ENCODE data around the gene KRTAP13-4. TPM values are rescaled to one million over a fixed set of nuclear protein-coding genes. Genes with fewer than 3 reads are reported as not detected.

Gene KRTAP13-4
- total RNA-seq, 4 donors from 2014 or later: not detected

GRCh38 chr21:30468900-30469714, 39.1 kb downstream of the KRTAP13-4 start:
- DNase-seq: no peak
- Histone ChIP-seq H3K4me1 (no peaks in the 10 kb centered on the region), H3K27me3 (no peaks in the 10 kb centered on the region), H3K9me3 (no peaks in the 10 kb centered on the region), H3K36me3 (no peaks in the 10 kb centered on the region), H3K27ac (no peak overlapping the region), H3K4me3 (no peak overlapping the region)
- TF ChIP-seq CTCF (IDR thresholded peaks at IDR 0.05): no peak
- TF ChIP-seq POLR2A (IDR thresholded peaks at IDR 0.05): no peak
- 46 to 71% methylated on average over 6 of the region's 6 CpGs for WGBS, 2 donors
- intact Hi-C loops (cut with DNase I): no loop called here

- WGBS, 2 donors: 24 to 25% methylated on average over 3 of the region's 3 CpGs
- no peaks in the 10 kb centered on the region for H3K9me3 ChIP-seq
- H3K27ac ChIP-seq: no peak overlapping the region
- TF ChIP-seq CTCF (IDR thresholded peaks at IDR 0.05): no peak
- no peak for TF ChIP-seq POLR2A (IDR thresholded peaks at IDR 0.05)
- H3K4me3 ChIP-seq: no peak overlapping the region
- H3K4me1 ChIP-seq: no peaks in the 10 kb centered on the region
- intact Hi-C loops (cut with DNase I): no loop called here
- no peak for DNase-seq
- H3K36me3 ChIP-seq: no peaks in the 10 kb centered on the region
- no peaks in the 10 kb centered on the region for H3K27me3 ChIP-seq
Measured at GRCh38 chr21:30478004-30478403, 48.0 kb downstream of the KRTAP13-4 start.

GRCh38 chr21:30479259-30479658, 49.2 kb downstream of the KRTAP13-4 start:
- no peak for TF ChIP-seq CTCF (IDR thresholded peaks at IDR 0.05)
- TF ChIP-seq POLR2A (IDR thresholded peaks at IDR 0.05): no peak
- Histone ChIP-seq H3K36me3 (no peaks in the 10 kb centered on the region), H3K27me3 (no peaks in the 10 kb centered on the region), H3K4me3 (no peak overlapping the region), H3K27ac (no peak overlapping the region), H3K9me3 (no peaks in the 10 kb centered on the region), H3K4me1 (no peaks in the 10 kb centered on the region)
- no peak for DNase-seq
- intact Hi-C loops (cut with DNase I): no loop called here
- WGBS, 2 donors: 60 to 64% methylated on average over 4 of the region's 4 CpGs

GRCh38 chr21:30480145-30480544, 50.1 kb downstream of the KRTAP13-4 start, which contains the start of gene KRTAP19-1:
TSS of gene KRTAP19-1 (minus strand) at chr21:30480367. CDS start at chr21:30480317, 50 bp downstream.
- no peaks in the 10 kb centered on the region for H3K27me3 ChIP-seq
- H3K4me3 ChIP-seq: no peak within 1 kb of the TSS
- no peaks in the 10 kb centered on the region for H3K4me1 ChIP-seq
- H3K27ac ChIP-seq: no peak within 1 kb of the TSS
- H3K36me3 ChIP-seq: no peaks in the 10 kb centered on the region
- 66 to 78% methylated on average over 4 to 7 of the region's 7 CpGs for WGBS, 2 donors
- TF ChIP-seq POLR2A (IDR thresholded peaks at IDR 0.05) (no peak), CTCF (IDR thresholded peaks at IDR 0.05) (no peak)
- intact Hi-C loops (cut with DNase I): no loop called here
- H3K9me3 ChIP-seq: no peaks in the 10 kb centered on the region
- no peak for DNase-seq

Other genes starting within 250 kb of the KRTAP13-4 start
- 1 to 10 TPM; 1.9 to 7.7 (median 3.6) TPM for gene CLDN8, start 214.1 kb upstream of the KRTAP13-4 start, total RNA-seq
- gene KRTAP24-1, start 147.3 kb upstream of the KRTAP13-4 start, total RNA-seq: not detected
- not detected for gene KRTAP25-1, start 140.7 kb upstream of the KRTAP13-4 start, total RNA-seq
- gene KRTAP26-1, start 109.9 kb upstream of the KRTAP13-4 start, total RNA-seq: not detected
- gene KRTAP27-1, start 92.5 kb upstream of the KRTAP13-4 start, total RNA-seq: not detected
- gene KRTAP23-1, start 81.6 kb upstream of the KRTAP13-4 start, total RNA-seq: not detected
- not detected for gene KRTAP13-2, start 57.9 kb upstream of the KRTAP13-4 start, total RNA-seq
- gene KRTAP13-1, start 34.2 kb upstream of the KRTAP13-4 start, total RNA-seq: not detected
- gene KRTAP13-3, start 4.3 kb upstream of the KRTAP13-4 start, total RNA-seq: not detected
- not detected for gene KRTAP15-1, start 10.1 kb downstream of the KRTAP13-4 start, total RNA-seq
- gene KRTAP19-1, start 50.1 kb downstream of the KRTAP13-4 start, total RNA-seq: not detected
- not detected for gene KRTAP19-2, start 57.2 kb downstream of the KRTAP13-4 start, total RNA-seq
- not detected for gene KRTAP19-3, start 61.8 kb downstream of the KRTAP13-4 start, total RNA-seq
- not detected for gene KRTAP19-4, start 66.9 kb downstream of the KRTAP13-4 start, total RNA-seq
- not detected for gene KRTAP19-5, start 71.9 kb downstream of the KRTAP13-4 start, total RNA-seq
- gene KRTAP19-6, start 111.6 kb downstream of the KRTAP13-4 start, total RNA-seq: not detected
- gene KRTAP19-7, start 131.1 kb downstream of the KRTAP13-4 start, total RNA-seq: not detected
- not detected for gene KRTAP22-2, start 160.2 kb downstream of the KRTAP13-4 start, total RNA-seq
- not detected for gene KRTAP6-3, start 162.2 kb downstream of the KRTAP13-4 start, total RNA-seq
- gene KRTAP6-2, start 168.7 kb downstream of the KRTAP13-4 start, total RNA-seq: not detected
- gene KRTAP22-1, start 170.9 kb downstream of the KRTAP13-4 start, total RNA-seq: not detected
- gene KRTAP6-1, start 183.7 kb downstream of the KRTAP13-4 start, total RNA-seq: not detected
- not detected for gene KRTAP20-1, start 186.2 kb downstream of the KRTAP13-4 start, total RNA-seq
- not detected for gene KRTAP20-4, start 190.4 kb downstream of the KRTAP13-4 start, total RNA-seq
- not detected for gene KRTAP20-2, start 205.0 kb downstream of the KRTAP13-4 start, total RNA-seq
- gene KRTAP20-3, start 212.6 kb downstream of the KRTAP13-4 start, total RNA-seq: not detected

Data from esophagus squamous epithelium (tissue), 5 donors.